Esophagus muscularis mucosa (tissue), 4 donors: ENCODE data around the gene POU3F3. TPM values are rescaled to one million over a fixed set of nuclear protein-coding genes. Genes with fewer than 3 reads are reported as not detected.
A peak's percentile ranks its signal among the peaks of the same experiment; 100 is the strongest.

ENCODE experiments used
- DNase-seq: peaks from one replicate; pipeline ENCODE4 v3.0.0-alpha.2; 2017; ENCODE audit errors: extremely low spot score
- H3K27ac ChIP-seq, 4 donors: fragments of 200-600 bp; sonication (generic); replicated peaks in 1 of 4; 1 replicate in 3 of 4; 2 replicates in 1 of 4; pipeline ENCODE4 v1.5.1; 2016 to 2019; ENCODE audit warnings: mild to moderate bottlenecking in 1 of 4
- H3K27me3 ChIP-seq, 4 donors: fragments of 200-600 bp; sonication (generic); one replicate each; pipeline versions ENCODE4 v1.5.1 to v1.6.0; 2016 to 2019
- H3K36me3 ChIP-seq, 4 donors: fragments of 200-600 bp; sonication (generic); one replicate each; pipeline ENCODE4 v1.5.1; 2016 to 2019
- H3K4me1 ChIP-seq, 4 donors: fragments of 200-600 bp; sonication (generic); one replicate each; pipeline ENCODE4 v1.5.1; 2016 to 2019
- H3K4me3 ChIP-seq, 4 donors: fragments of 200-600 bp; sonication (generic); 1 replicate in 2 of 4; 2 replicates in 2 of 4; pipeline ENCODE4 v1.5.1; 2016 to 2019; ENCODE audit warnings: mild to moderate bottlenecking in 4 of 4, moderate library complexity in 1 of 4
- H3K9me3 ChIP-seq, 4 donors: fragments of 200-600 bp; sonication (generic); 1 replicate in 3 of 4; 2 replicates in 1 of 4; pipeline ENCODE4 v1.5.1; 2016 to 2019
- CTCF ChIP-seq, 3 experiments: fragments of 200-600 bp in 2 of 3; fragments of 450-650 bp in 1 of 3; sonication (generic) in 2 of 3; IDR thresholded peaks; one replicate each; pipeline ENCODE4 v1.5.1; 2017 to 2019; ENCODE audit warnings: antibody characterized with exemption in 3 of 3, mild to moderate bottlenecking in 2 of 3, moderate library complexity in 1 of 3
- EP300 ChIP-seq: sonication (generic); formaldehyde crosslinking; IDR thresholded peaks from one replicate; pipeline ENCODE4 v1.6.1; 2017; ENCODE audit warnings: antibody characterized with exemption
- POLR2A ChIP-seq: fragments of 450-650 bp; IDR thresholded peaks from one replicate; pipeline ENCODE4 v1.6.1; 2017; ENCODE audit warnings: antibody characterized with exemption, moderate library complexity, mild to moderate bottlenecking, low read depth
- POLR2AphosphoS5 ChIP-seq, 2 donors: sonication (generic); formaldehyde crosslinking; IDR thresholded peaks; one replicate each; pipeline ENCODE4 v1.6.1; 2017; ENCODE audit warnings: antibody characterized with exemption in 2 of 2
- WGBS: methylation state at CpG from one replicate; pipeline ENCODE4 v1.1.5; 2018; 5-methylcytosine and 5-hydroxymethylcytosine counted together
- intact Hi-C: fragments of 100-400 bp; cut with DNase I; formaldehyde crosslinking; loops from one replicate; pipeline ENCODE4 v1.15.1; 2023
- total RNA-seq, 4 donors: library from RNA; depleted of rRNA; stranded (reverse); fragments of >200 nt; gene quantifications; one replicate each; pipeline versions ENCODE4 v1.1.0 to v1.2.1, GENCODE V29; 2016

POU3F3 gene
- total RNA-seq, 4 donors from 2014 or later, result 0.11 TPM; not detected in 3

GRCh38 chr2:104849618-104850141 is 4.2 kb upstream of the POU3F3 start:
- DNase-seq, result peak; percentile 70
- intact Hi-C loops, result no loop called here
- Histone ChIP-seq H3K27ac (no peak overlapping the region), H3K36me3 (no peaks in the 10 kb centered on the region), H3K27me3 (peaks cover 0 to 99% (median 81%) of the 10 kb centered on the region in 4 donors), H3K4me3 (no peak overlapping the region), H3K9me3 (no peaks in the 10 kb centered on the region), H3K4me1 (peaks cover 30 to 53% (median 43%) of the 10 kb centered on the region in 4 donors)
- 7% methylated on average over 7 of the region's 7 CpGs for WGBS
- TF ChIP-seq EP300 (no peak), CTCF (IDR thresholded peaks at IDR 0.05) (peak; percentile 37 to 66 (median 65)), POLR2AphosphoS5 (IDR thresholded peaks at IDR 0.05) (no peak), POLR2A (no peak)

GRCh38 chr2:104850361-104851290 is 3.3 kb upstream of the POU3F3 start:
- no peak for TF ChIP-seq POLR2A
- no peak for TF ChIP-seq CTCF (IDR thresholded peaks at IDR 0.05)
- no peak for TF ChIP-seq POLR2AphosphoS5 (IDR thresholded peaks at IDR 0.05)
- no peak for TF ChIP-seq EP300
- peaks cover 0 to 93% (median 76%) of the 10 kb centered on the region in 4 donors for H3K27me3 ChIP-seq
- WGBS, result 9% methylated on average over 9 of the region's 9 CpGs
- no peaks in the 10 kb centered on the region for H3K36me3 ChIP-seq
- no peaks in the 10 kb centered on the region for H3K9me3 ChIP-seq
- H3K27ac ChIP-seq, result no peak overlapping the region
- H3K4me1 ChIP-seq, result peaks cover 29 to 48% (median 37%) of the 10 kb centered on the region in 4 donors
- DNase-seq, result peak; percentile 88
- H3K4me3 ChIP-seq, result no peak overlapping the region
- intact Hi-C loops, result no loop called here

DNA sequence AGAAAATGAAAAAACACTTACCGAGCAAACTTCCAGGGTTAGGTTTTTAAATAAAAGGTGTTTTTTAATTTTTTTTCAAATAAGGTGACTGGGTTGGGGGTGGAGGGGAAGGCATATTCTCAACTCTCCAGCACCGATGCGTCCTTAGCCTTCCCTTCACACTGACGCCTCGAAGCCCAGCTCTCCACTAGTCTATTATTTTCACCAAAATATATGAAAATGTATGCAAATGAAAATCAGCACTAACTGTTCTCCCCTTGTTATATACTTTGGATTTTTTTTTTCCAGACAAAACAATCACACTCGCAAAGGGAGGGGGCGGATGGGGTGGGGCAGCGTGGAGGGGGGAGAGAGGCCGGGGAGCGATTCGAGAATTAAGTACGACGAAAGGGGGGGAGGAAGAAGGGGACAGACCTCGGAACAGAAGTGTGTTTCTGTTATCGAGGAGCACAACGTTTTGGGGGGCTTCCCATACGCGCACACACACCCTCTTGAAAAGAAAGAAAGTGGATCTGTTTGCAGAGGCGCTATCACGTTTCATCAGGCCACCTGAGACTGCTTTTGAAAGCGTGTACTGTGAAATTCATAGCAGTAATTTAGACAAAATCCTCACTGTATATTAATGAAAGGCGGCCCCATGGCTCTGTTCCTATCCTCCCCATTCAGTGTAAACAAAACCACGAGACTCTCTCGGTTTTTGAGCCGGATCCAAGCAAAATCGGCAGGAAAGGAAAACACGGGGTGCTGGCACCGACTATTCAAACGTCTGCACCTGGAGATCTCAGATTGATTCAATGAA is 2.4 kb upstream of the POU3F3 start:
- peak; percentile 47 for DNase-seq
- no peak for TF ChIP-seq POLR2A
- no peak for TF ChIP-seq POLR2AphosphoS5 (IDR thresholded peaks at IDR 0.05)
- no peak for TF ChIP-seq EP300
- TF ChIP-seq CTCF (IDR thresholded peaks at IDR 0.05), result no peak
- peaks cover 29 to 47% (median 42%) of the 10 kb centered on the region in 4 donors for H3K4me1 ChIP-seq
- WGBS, result 7% methylated on average over 29 of the region's 29 CpGs
- peak overlapping the region in 2 of 4 donors; percentile 47 to 48 for H3K4me3 ChIP-seq
- H3K9me3 ChIP-seq, result no peaks in the 10 kb centered on the region
- intact Hi-C loops, result no loop called here
- H3K27me3 ChIP-seq, result peaks cover 0 to 90% (median 72%) of the 10 kb centered on the region in 4 donors
- H3K27ac ChIP-seq, result no peak overlapping the region
- H3K36me3 ChIP-seq, result no peaks in the 10 kb centered on the region

GRCh38 chr2:104852090-104852666 is 1.7 kb upstream of the POU3F3 start:
- Histone ChIP-seq H3K9me3 (no peaks in the 10 kb centered on the region), H3K27ac (no peak overlapping the region), H3K27me3 (peaks cover 0 to 90% (median 70%) of the 10 kb centered on the region in 4 donors), H3K4me3 (peak overlapping the region; percentile 44 to 58 (median 48)), H3K36me3 (no peaks in the 10 kb centered on the region), H3K4me1 (peaks cover 29 to 53% (median 48%) of the 10 kb centered on the region in 4 donors)
- 4% methylated on average over 38 of the region's 39 CpGs for WGBS
- TF ChIP-seq EP300, result no peak
- TF ChIP-seq CTCF (IDR thresholded peaks at IDR 0.05), result no peak
- TF ChIP-seq POLR2A, result no peak
- TF ChIP-seq POLR2AphosphoS5 (IDR thresholded peaks at IDR 0.05), result peak; percentile 21 to 50
- peak; percentile 62 for DNase-seq
- intact Hi-C loops, result no loop called here
